ENCODE data around the gene APH1B.

GRCh38 chr15:63255489-63255990 is 21.9 kb upstream of the APH1B start:
- TF ChIP-seq CTCF (IDR thresholded peaks at IDR 0.05) (no peak), POLR2A (IDR thresholded peaks at IDR 0.05) (no peak)

All from sigmoid colon (tissue), 3 donors.